K562 (cell line): ENCODE measurements around the gene DUS4L. TPM values are rescaled to one million over a fixed set of nuclear protein-coding genes. Genes with fewer than 3 reads are reported as not detected.

ENCODE experiments used
- CTBP1 ChIP-seq: fragments of 450-650 bp; IDR thresholded peaks from 2 replicates; pipeline ENCODE4 v1.6.1; 2016; ENCODE audit warnings: borderline replicate concordance
- CUX1 ChIP-seq: fragments of 200-800 bp; sonication (Bioruptor generic); IDR thresholded peaks from 2 replicates; pipeline ENCODE4 v1.6.1; 2016; ENCODE audit warnings: missing genetic modification characterization, missing compliant biosample characterization
- EHMT2 ChIP-seq: fragments of 450-650 bp; IDR thresholded peaks from 2 replicates; pipeline ENCODE4 v1.6.1; 2018; ENCODE audit warnings: antibody characterized with exemption
- FOSL1 ChIP-seq: fragments of 200-800 bp; sonication (Bioruptor generic); conservative IDR thresholded peaks from 2 replicates; pipeline ENCODE4 v1.6.1; 2016; ENCODE audit warnings: missing genetic modification characterization, missing compliant biosample characterization
- HDGF ChIP-seq: fragments of 450-650 bp; IDR thresholded peaks from 2 replicates; pipeline ENCODE4 v1.6.1; 2016
- KAT2B ChIP-seq: IDR thresholded peaks from one replicate; pipeline ENCODE4 v1.6.1; 2012; ENCODE audit warnings: low read depth, mild to moderate bottlenecking, control low read depth, inconsistent platforms, low read length, moderate library complexity
- KLF16 ChIP-seq: IDR thresholded peaks from 2 replicates; pipeline ENCODE4 v1.6.1; 2016; ENCODE audit warnings: antibody characterized with exemption
- NR2C1 ChIP-seq, 2 experiments: fragments of 450-650 bp; IDR thresholded peaks; 2 replicates each; pipeline ENCODE4 v1.6.1; 2017; ENCODE audit warnings: mild to moderate bottlenecking in 2 of 2, antibody characterized with exemption in 1 of 2, inconsistent platforms in 1 of 2, missing compliant biosample characterization in 1 of 2, missing genetic modification characterization in 1 of 2
- PHB ChIP-seq: fragments of 250-450 bp; sonication (Bioruptor Pico); IDR thresholded peaks from 2 replicates; pipeline ENCODE4 v1.5.0; 2021
- POU5F1 ChIP-seq: fragments of 150-350 bp; IDR thresholded peaks from 2 replicates; pipeline ENCODE4 v1.6.1; 2014; ENCODE audit warnings: borderline replicate concordance, low read length, low read depth, mild to moderate bottlenecking; ENCODE audit not compliant: partially characterized antibody
- THRAP3 ChIP-seq: fragments of 450-650 bp; IDR thresholded peaks from 2 replicates; pipeline ENCODE4 v1.6.1; 2016; ENCODE audit warnings: mild to moderate bottlenecking, inconsistent platforms, borderline replicate concordance
- ZFPM2 ChIP-seq: fragments of 250-450 bp; sonication (Bioruptor Pico); IDR thresholded peaks from 2 replicates; pipeline ENCODE4 v1.5.1; 2022; ENCODE audit warnings: mild to moderate bottlenecking
- ZNF431 ChIP-seq: sonication (generic); formaldehyde crosslinking; IDR thresholded peaks from 2 replicates; pipeline ENCODE4 v1.8.0; 2022; ENCODE audit warnings: mild to moderate bottlenecking, missing genetic modification reagents
- ZNF695 ChIP-seq: fragments of 450-650 bp; formaldehyde crosslinking; IDR thresholded peaks from 2 replicates; pipeline ENCODE4 v1.4.0; 2020; ENCODE audit warnings: mild to moderate bottlenecking, moderate library complexity
- ZNF75A ChIP-seq: fragments of 450-650 bp; formaldehyde crosslinking; IDR thresholded peaks from 2 replicates; pipeline ENCODE4 v1.4.0; 2020; ENCODE audit warnings: mild to moderate bottlenecking
- polyA plus RNA-seq, 8 experiments: library from polyadenylated mRNA; depleted of rRNA in 4 of 8; stranded (reverse) in 5 of 8; unstranded in 3 of 8; fragments of >200 nt; fragmentation: Nextera tagmentation in 2 of 8; fragmentation: Illumina TruSeq in 1 of 8; extraction: Ambion mirVana in 2 of 8; extraction: Trizol in 1 of 8; gene quantifications; 2 replicates each; pipeline versions ENCODE4 v1.2.1 to v1.2.3, GENCODE V29; 2011 to 2014; ENCODE audit warnings: inconsistent platforms in 1 of 8, missing spikeins in 1 of 8
- total RNA-seq, 7 experiments: library from RNA; depleted of rRNA in 6 of 7; stranded (reverse); fragments of >200 nt in 6 of 7; fragmentation: Illumina TruSeq in 2 of 7; extraction: Trizol in 2 of 7; gene quantifications; 2 replicates each; pipeline versions ENCODE4 v1.2.1 to v1.2.3, GENCODE V29; 2011 to 2021; ENCODE audit warnings: low replicate concordance in 1 of 7
- TF ChIP-seq, protein P1 (sequence below): fragments of 250-450 bp; sonication (Bioruptor Pico); IDR thresholded peaks from 2 replicates; pipeline ENCODE4 v1.8.0; 2022; ENCODE audit warnings: moderate library complexity, mild to moderate bottlenecking, inconsistent platforms
- TF ChIP-seq, protein P2 (sequence below): fragments of 250-450 bp; sonication (Bioruptor Pico); IDR thresholded peaks from 2 replicates; pipeline ENCODE4 v1.8.0; 2021; ENCODE audit warnings: moderate library complexity, mild to moderate bottlenecking, inconsistent platforms
- TF ChIP-seq, protein P3 (sequence below): fragments of 450-650 bp; formaldehyde crosslinking; IDR thresholded peaks from 2 replicates; pipeline ENCODE4 v1.4.0; 2022; ENCODE audit warnings: mild to moderate bottlenecking, moderate library complexity

The DUS4L gene
- total and polyA plus RNA-seq, 9 of the 15 experiments (the other 6 are each of a cell fraction or from before 2014, with no cell fraction given): 12.2 to 33.6 (median 28.6) TPM

DNA sequence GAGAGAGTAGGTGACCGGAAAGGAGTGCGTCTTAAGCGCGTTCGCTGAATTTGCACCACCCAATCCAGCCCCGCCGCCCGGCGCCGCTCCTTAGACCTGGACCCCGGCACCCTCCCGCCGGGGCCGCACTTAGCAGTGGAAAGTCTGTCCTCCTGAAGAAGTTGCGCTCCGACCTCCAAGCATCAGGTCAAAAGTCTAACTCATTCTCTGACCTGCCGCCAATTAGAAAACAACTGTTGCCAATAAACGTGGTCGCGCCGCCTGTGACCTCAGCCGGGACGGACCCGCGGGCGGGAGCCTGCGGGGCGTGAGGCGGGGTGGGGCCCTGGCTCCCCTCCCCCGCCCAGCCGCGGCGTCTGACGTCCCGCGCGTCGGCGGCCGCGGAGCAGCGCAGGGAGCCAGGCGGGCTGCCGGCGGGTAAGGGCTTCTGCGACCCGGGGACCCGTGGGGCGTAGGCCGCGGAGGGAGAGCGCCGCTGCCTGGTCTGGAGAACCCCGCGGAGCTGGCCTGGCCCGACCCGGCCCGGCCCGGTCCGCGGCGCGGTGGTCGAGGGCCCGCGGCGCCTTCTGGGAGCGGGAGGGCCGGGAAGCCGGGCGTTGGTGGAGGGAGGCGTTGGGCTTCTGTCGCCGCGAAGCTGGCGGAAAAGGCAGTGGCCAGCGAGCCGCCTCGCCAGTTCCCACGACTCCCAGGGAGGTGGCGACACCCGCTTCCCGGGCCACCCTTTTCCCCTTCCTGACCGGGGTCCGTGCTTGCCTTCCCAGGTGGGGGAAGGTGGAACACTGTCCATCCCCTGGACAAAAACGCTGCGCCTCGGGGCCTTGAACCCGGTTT is 16.3 kb downstream of the DUS4L start, which contains the start of gene BCAP29 (continued):
- TF ChIP-seq POU5F1 (no peak), CUX1 (CRISPR knock-in tag) (no peak), ZFPM2 (peak; percentile 90; the same call in 1 of the 2 replicates), ZNF695 (peak; percentile 42; the same call in 1 of the 2 replicates), THRAP3 (no peak), FOSL1 (tag) (peak; percentile 47; the same call in 1 of the 2 replicates), PHB (CRISPR knock-in tag) (no peak), ZNF431 (no peak), EHMT2 (no peak), NR2C1 (IDR thresholded peaks at IDR 0.05) (peak; percentile 43), NR2C1 (tag; IDR thresholded peaks at IDR 0.05) (peak; percentile 78), ZNF75A (CRISPR knock-in tag) (no peak), KAT2B (no peak), KLF16 (0 out of 2 replicates have a peak, but pooled peaks have one; percentile 20), HDGF (no peak), CTBP1 (peak; percentile 96)
- TF ChIP-seq, protein P1, sequence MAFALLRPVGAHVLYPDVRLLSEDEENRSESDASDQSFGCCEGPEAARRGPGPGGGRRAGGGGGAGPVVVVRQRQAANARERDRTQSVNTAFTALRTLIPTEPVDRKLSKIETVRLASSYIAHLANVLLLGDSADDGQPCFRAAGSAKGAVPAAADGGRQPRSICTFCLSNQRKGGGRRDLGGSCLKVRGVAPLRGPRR: no peak
- TF ChIP-seq, protein P2, sequence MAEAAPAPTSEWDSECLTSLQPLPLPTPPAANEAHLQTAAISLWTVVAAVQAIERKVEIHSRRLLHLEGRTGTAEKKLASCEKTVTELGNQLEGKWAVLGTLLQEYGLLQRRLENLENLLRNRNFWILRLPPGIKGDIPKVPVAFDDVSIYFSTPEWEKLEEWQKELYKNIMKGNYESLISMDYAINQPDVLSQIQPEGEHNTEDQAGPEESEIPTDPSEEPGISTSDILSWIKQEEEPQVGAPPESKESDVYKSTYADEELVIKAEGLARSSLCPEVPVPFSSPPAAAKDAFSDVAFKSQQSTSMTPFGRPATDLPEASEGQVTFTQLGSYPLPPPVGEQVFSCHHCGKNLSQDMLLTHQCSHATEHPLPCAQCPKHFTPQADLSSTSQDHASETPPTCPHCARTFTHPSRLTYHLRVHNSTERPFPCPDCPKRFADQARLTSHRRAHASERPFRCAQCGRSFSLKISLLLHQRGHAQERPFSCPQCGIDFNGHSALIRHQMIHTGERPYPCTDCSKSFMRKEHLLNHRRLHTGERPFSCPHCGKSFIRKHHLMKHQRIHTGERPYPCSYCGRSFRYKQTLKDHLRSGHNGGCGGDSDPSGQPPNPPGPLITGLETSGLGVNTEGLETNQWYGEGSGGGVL (CRISPR knock-in tag): no peak
- TF ChIP-seq, protein P3, sequence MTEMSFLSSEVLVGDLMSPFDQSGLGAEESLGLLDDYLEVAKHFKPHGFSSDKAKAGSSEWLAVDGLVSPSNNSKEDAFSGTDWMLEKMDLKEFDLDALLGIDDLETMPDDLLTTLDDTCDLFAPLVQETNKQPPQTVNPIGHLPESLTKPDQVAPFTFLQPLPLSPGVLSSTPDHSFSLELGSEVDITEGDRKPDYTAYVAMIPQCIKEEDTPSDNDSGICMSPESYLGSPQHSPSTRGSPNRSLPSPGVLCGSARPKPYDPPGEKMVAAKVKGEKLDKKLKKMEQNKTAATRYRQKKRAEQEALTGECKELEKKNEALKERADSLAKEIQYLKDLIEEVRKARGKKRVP: peak; percentile 55
